ENCODE measurements around the gene TMEM128.
"Not testable (repeated sequence)": the region's sequence is repeated elsewhere in the genome, so short reads cannot be mapped to it uniquely, and the experiment has no call there.

Gene TMEM128

DNA sequence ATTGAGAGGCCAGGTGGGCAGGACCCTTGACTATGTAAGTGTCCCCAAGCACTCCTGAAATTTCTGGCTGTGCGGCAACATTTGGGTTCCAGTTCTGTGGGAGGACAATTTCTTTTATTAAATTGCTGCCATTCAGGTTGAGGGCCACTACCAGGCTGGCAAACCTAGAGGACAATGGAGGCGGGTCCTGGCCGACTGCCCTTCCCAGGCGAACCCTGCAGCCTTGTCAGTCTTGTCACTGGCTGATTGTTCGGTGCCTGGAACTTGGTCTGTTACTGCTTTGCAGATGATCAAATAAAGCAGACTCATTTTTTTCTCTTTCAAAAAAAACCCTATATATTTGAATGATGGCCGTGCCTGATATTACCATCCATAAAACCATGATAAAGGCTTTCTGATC lies 6.6 kb upstream of the TMEM128 start:
- no peak for DNase-seq

DNA sequence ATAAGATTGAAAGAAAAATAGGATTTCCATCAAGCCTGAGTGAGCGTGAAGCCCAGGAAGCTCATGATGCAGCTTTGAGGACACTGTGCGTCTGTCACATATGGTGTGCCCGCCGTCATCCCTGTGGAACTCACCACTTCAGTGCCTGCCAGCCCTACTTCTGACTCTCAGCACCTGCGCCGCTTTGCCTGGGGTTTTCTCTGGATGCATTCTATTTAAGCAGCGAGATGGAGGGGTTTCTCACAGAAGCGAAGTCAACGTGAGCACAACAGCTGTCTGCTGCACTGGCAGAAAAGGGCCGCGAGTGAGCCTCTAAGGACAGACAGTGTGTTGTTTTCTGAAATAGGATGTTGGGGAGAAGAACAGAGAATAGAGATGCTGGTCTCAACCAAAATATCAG lies 6.2 kb upstream of the TMEM128 start:
- DNase-seq = no peak

DNA sequence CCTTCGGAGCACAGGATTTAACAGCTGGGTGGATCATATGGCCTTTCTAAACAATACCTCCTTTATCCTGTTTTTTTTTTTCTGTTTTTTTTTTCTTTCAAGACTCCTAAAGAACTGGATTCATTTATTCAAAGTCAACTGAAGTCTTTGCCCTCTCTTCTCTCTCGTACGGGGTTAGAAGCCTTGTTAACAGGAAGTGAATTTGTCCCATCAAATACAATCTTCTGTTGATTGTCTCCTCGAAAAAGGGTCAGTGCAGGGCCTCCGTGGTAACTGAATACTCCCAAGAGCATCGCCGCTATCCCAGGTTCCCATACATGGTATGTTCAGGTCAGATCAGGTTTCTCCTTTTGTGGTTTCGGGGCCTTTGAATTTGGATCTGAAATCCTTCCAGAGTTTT lies 1.8 kb upstream of the TMEM128 start:
- no peak for DNase-seq

DNA sequence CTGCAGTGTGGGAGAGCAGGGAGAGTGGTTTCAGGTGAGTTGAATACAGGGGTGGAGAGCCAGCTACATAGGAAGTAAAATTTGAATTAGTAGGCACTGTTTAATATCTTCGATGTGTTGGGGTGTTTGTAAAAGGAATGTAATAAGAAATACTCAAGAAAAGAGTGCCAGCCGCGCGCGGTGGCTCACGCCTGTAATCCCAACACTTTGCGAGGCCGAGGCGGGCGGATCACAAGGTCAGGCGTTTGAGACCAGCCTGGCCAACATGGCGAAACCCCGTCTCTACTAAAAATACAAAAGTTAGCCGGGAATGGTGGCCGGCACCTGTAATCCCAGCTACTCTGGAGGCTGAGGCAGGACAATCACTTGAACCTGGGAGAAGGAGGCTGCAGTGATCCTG lies 1.3 kb upstream of the TMEM128 start:
- not testable (repeated sequence) for DNase-seq

DNA sequence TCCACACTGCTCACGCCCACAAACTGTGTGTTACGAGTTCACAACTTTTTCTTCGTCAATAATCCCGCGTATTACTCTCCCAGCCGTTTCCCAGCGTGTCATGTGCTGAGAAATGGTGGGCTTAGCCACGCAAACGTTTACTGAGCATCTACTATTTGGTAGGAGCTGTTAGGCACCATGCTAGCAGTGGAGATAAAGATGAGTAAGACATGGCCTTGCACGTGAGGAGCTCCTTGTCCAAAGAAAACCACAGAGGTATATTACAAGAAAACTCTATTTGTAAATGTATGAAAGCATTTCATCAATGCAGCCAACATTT lies 821 bp upstream of the TMEM128 start:
- DNase-seq = no peak

DNA sequence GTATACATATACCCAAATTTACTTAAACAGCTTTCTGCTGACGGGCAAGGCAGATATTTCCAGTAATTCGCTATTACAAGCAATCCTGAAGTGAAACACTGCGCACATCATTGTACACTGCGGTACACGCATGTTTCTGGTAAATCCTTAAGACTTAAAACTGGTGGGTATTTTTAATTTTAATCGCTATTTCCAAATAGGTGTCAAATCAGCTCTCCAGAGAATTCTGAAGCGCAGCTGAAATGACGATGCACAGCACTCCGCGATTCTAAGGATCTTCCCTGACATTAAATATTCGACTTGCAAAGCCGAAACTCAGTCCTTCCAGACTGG lies 361 bp downstream of the TMEM128 start:
- no peak for DNase-seq

DNA sequence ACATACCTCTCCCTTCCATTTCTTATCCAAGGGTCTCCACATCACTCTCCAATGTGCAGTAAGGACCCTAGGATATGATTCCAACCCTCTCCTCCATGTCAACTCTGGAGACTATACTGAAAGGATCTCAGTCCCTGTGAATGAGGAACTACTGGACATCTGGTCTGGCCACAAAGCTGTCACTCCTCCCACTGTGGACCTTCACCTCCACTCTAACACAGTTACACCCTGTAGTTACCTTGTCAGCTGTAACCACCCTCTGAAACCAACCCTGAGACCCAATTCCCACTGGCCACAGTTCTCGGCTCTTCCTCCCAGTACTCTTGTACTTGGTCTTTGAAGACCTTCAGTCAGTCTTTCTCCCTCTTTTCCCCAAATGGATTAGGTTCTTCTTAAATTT lies 2.9 kb downstream of the TMEM128 start:
- no peak for DNase-seq

DNA sequence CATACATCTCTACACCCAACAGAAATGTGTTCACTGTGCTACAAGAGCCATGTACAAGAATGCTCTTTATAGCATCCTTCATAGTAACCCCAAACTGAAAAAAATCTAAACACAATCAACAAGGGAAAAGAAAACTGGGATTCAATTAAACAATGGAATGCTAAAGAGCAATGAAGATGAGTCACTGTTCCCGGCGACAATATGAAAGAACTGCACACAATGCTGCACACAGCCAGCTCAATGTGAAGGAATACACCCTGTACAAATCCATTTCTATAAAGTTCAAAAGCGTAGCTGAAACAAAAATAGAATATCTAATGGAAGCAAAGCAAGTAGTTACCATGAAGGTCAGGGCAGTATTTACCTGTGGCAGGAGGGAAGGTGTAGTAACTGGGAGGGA lies 8.5 kb downstream of the TMEM128 start:
- DNase-seq = not testable (repeated sequence)

DNA sequence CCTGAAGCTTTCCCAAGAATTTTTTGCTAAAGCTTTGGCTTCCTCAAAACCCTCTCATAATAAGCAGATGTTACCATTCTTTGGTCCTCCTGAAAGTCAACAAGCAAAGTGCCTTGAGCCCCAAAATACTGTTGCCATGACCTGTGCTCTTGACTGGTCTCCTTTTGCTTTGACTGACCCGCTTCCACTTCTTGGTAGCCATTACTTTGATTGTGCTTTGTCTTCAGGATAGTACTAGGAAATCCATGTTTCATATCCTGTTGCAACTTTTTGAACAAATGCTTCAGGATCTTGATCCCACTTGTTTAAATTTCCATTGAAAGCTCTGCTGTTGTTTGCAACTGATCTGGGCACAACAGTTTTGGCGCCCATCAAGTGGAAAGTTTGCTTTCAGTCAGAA lies 14.4 kb downstream of the TMEM128 start:
- DNase-seq = no peak

DNA sequence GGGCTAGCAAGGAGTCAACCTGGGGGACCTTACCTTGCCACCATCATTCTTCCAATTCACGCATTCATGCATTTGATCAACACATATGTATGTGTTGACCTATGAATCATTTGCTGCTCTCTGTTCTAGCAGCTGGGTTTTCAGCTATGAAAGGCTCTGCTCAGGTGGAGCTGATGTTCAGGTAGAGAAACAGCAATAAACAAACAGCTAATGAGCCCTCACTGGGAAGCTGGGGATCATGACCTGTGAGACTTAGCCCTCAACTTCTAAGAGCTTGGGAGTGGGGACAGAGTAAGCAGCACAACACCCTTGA lies 19.7 kb downstream of the TMEM128 start:
- DNase-seq = no peak

DNA sequence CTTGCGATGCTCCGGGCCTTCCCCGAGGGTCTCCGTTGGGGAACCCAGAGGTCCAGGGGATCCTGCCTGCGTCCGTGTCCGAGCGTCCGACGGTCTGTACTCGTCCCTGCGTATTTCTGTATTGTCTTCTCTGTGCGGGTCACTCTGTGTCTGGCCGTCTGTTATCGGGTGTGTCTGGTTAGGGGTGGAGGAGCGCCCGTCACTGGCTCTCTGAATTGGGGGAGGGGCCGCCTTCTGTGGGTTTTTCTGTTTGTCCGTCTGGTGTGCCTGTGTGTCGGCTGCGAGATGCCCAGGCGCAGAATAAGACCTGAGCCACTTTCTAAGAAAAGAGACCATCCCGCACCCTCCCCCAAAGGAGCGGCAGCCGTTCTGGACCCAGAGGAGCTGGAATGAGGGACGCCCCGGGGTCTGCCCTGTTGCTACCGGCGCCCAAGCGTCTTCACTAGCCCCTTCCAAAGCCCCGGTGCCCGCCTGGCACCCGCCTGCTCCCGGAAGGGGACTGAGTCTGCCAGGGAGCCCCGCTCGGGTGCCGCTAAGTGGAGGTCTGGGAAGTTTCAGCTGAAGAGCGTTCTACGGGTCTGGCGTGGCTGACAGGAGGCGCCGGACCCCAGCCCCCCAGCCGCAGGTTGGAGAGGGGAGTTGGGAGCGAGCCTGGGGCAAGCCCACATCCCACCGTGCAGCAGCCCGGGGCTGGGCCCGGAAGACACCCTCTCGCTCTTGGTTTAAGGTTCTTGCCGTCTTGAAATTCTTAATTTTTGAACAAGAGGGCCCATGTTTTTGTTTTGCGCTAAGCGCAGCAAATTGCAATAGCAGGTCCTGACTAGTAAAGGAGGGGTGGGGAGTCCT lies 20.3 kb downstream of the TMEM128 start:
- DNase-seq = no peak

DNA sequence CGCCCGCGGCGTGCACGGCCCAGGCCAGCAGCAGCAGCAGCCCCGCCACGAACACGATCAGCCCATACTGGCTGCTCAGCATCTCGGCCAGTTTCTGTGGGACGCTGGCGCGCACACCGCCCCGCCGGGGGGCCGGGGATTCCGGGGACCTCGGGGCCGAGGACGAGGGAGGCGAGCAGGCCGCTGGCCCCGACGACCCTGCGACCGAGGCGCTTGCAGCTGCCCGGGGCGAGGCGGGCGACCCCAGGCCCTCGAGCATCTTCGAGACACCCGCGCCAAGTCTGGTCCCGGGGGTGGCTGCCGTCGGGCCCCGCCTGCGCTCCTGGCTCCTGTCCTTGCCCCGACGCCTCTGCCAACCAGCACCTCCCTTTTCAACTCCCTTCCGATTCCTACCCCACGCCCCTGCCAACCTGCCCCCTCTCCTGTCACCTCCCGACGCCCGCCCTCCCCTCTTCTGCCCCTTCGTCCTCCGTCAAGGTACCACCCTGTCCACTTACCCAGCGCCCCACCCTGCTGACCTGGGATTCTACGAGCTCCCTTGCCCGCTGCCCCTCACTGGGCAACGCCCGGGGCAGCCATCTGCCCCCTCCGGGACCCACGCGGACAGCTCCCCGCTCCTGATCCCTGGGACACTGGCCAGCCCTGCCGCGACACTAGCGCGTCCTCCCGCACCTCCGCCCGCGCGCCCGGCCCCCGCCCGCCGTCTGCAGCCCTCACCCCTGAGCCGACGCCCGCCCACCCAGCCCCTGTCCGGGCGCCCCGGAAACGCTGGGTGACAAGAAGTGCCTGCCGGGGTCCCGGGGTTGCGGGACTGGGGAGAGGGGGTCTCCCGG lies 21.2 kb downstream of the TMEM128 start, which contains the start of gene OTOP1:
Gene OTOP1 (minus strand): TSS at position 324 of the 833 bp plus-strand sequence. CDS start 65 bp downstream, at position 259.
- no peak for DNase-seq

DNA sequence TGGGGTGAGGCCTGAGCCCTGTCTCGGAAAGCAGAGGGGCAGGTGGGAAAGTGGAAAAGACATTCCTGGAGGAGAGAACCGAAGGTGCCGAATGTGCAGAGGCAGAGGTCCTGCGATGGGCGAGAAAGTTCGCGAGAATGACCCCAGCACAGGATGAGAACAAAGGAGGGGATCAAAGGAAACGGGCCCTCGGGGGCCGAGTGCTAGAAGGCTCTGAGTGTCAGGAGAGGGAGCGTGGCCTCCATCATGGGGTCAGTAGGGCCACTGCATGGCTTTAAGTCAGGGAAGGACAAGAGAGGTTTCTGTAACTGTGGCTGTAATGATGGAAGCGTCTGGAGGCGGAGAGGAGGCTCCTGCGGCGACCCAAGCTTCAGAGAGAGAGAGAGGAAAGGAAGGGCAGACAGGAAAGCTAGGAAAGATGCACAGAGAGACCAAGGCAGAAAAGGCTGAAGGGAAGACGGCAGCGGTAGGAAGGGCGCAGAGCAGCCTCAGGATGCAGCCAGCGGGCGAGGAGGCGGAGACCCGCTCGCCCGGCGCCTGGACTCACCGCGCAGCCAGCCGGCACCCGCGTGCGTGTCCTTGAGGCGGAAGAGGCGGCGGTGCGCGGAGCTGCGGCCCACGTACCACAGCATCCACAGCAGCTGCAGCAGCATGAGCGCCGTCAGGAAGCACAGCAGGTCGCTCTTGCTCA lies 22.0 kb downstream of the TMEM128 start:
- DNase-seq = no peak

DNA sequence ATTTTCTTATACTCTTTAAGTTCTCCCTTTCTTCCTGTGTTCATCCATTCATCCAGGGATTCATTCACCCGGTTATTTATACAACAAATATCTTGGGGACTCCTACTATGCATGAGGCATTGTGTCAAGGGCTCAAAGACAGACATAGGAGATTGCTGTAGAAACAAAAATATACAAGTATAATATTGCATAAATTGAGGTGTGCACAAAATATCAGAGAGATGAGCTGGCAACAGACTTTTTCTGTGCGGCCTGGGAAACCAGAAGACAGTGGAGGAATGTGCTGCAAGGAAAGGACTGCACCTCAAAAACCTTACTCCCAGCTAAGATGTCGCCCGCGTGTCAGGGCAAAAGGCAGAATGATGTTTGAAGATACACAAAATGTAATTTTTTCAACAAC lies 30.9 kb downstream of the TMEM128 start:
- DNase-seq = no peak

DNA sequence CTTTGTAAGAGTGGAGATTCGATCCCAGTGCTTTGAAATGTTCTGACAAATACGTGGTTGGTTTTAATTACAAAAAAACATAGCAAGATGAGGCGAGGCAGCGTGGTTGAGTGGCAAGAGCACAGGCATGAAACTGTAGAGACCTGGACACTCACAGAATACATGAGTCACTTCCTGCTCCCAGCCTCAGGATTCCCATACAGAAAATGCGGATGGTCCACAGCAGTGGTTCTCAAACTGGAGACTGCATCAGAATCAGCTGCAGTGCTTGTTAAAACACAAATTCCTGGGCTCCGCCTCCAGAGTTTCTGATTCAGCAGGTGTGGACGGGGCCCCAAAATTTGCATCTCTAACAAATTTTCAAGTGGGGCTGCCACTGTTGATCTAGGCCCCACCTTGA lies 31.4 kb downstream of the TMEM128 start:
- DNase-seq = no peak

DNA sequence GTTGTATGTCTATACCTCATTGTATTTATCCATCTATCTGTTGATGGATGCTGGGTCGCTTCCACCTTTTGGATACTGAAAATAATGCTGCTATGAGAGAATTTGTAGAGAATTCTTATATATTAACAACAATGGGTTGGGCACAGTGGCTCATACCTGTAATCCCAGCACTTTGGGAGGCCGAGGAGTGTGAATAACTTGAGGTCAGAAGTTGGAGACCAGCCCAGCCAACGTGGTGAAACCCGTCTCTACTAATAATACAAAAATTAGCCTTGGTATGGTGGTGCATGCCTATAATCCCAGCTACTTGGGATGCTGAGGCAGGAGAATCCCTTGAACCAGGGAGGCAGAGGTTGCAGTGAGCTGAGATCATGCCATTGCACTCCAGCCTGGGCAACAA lies 34.3 kb downstream of the TMEM128 start:
- DNase-seq = not testable (repeated sequence)

DNA sequence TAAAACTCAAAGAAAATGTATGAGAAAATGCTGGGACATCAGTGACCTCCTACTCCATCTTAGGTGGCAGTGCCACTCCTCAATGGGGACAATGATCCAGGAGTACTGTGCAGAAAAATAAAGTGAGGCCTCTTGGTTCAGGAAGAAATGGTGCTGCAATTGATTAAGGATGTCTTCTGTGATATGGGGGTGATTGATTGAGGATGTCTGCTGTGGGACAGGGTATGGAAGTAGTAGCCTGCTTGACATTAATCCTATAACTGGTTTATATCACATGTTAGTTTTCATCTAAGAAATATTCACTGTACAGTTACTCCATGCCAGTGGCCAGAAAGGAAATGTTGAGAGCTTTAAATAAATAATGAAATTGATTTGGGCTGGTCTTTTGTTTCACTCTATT lies 41.8 kb downstream of the TMEM128 start:
- no peak for DNase-seq

DNA sequence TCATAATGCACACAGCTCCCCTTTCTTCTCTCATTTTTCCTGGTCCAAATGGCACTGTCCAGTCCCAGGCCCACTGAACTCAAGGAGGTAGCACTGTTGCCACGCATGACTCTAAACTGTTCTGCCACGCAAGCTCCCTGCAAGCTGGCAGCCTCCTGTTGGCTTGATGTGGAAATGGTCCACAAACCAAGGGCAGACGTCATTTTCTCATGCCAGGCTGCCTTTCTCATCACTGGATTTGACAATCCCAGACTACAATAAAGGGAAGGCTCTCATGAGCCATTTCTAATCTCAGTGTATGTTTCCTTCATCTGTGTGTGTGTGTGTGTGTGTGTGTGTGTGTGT lies 43.6 kb downstream of the TMEM128 start:
- no peak for DNase-seq

DNA sequence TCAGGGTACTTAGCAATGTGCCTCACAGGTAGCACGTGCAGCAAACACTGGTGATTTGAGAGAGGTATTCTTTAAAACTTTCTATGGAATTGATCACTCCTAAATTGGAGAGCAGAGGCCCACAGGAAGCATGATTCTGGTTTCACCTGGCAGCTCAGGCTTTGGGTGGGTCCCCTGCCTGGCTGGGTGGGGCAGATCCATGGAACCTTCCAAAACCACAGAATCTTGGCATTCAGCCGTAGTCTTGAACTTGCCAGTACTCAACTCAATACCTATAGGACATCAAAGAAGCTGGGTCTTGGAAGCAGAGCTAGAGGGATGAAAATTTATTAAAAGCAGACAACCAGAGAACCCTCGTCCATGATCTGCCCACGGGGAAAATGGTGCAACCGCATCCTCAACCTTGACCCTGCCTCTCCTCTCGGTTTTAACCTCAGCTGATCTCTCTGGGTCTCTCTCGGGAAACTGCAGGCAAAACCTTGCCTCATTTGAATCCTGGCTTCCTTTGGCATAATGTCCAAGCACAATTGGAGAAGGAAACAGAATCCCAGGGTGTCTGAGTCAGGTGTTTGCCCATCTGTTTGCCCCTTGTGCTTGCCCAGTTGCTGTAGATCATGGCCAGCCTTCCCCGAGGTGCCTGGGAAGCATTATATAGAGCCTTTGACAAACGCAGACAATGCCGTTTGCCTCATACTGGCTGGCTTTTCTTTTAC lies 44.2 kb downstream of the TMEM128 start:
- no peak for DNase-seq

DNA sequence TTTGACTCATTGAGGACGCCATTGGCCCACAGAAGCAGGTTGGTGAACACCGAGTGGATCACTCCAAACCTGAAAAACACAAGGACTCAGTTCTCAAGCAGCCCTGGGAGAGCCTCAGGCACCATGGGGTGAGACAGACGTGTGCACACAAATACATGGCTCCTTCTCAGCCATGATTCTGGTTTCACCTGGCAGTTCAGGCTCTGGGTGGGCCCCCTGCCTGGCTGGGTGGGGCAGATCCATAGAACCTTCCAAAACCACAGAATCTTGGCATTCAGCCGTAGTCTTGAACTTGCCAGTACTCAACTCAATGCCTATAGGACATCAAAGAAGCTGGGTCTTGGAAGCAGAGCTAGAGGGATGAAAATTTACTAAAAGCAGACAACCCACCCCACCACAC lies 45.5 kb downstream of the TMEM128 start:
- no peak for DNase-seq

DNA sequence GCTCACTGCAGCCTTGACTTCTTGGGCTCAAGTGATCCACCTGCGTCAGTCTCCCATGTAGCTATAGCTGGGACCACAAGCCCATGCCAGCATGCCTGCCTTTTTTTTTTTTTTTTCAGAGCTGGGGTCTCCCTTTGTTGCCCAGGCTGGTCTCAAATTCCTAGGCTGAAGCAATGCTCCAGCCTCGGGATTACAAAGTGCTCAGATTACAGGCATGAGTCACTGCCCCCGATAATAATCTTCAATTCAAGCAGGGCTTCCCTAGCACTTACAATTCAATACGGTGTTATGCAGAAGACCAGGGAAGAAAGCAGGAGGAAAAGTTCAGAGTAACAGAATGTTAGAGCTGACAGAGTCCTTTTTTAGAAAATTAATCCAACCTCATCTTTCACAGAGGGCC lies 47.4 kb downstream of the TMEM128 start:
- no peak for DNase-seq

DNA sequence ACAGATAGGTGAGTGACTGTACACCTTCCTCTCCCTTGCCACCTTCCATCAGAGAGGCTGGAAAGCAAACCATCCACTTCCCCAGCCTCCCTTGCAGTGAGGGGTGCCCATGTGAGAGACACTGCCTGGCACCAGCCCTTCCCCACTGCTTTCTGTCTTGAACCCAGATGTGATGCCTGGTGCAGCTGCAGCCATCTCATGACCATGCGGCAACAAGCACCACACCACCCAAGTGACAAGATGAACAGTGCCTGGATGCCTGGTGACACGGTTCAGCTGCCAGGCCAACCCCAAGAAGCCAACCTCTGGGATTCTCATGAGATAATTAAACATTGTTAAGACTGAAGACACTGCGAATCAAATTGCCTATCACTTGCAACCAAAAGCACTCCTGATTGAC lies 52.7 kb downstream of the TMEM128 start:
- DNase-seq = no peak

DNA sequence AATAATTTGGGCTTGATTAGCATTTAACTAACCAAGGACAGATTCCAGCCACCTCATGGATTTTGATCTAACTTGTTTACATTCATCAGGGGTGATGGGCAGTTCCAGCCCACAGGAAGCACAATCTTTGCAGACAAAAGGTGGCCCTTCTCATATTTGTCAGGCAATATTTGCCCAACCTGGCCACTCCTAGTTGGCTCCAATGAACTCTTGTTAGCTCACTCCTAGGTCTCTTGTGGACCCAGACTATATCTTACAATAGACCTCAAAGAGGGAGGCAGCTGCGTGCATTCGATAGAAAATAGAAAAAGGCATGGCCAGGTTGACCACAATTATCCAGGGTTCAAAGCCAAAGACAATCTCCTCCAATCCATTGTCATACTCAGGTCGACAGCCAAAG lies 59.5 kb downstream of the TMEM128 start:
- not testable (repeated sequence) for DNase-seq

All from activated CD4-positive, CD25-positive, alpha-beta regulatory T cell (primary cell).